ENCODE results near the gene PSMB2. TPM values are rescaled to one million over a fixed set of nuclear protein-coding genes. Genes with fewer than 3 reads are reported as not detected.

The PSMB2 gene
- total RNA-seq, 1 experiment from 2014 or later, result 86.0 TPM

DNA sequence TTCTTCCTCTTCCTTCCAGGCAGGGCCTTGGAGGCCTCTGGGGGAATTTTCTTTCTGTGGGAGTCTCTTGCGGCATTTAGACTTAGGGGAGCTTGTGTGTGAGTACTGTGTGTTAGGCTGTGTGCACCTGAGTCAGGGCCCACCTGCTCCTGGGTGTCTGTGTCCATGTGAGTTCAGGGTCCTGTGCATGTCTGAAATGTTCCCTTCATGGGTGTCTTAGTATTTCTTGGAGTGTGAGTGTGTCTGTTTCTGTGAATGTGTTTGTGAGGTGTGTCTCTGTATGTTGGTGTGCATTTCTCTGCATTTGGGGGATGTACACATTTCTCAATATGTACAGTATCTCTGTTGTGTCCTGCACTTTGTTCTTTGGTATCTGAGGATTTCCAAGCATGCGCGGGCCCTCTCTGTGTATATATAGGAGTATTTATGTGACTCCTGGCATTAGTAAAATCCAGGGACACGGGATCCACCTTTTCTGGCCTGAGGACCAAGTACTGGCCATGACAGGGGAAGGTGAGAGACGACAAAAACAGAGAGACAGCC, 65.8 kb downstream of the PSMB2 start:
- Mint-ChIP-seq H3K27ac (peak overlapping the region in 1 of 3 experiments; percentile 57; a peak in 1 of 7 replicates), H3K27me3 (ENCODE audit: low read depth) (peaks cover 94% of the 10 kb centered on the region), H3K4me3 (peak overlapping the region in 1 of 2 experiments; percentile 68; a peak in 3 of 5 replicates), H3K4me1 (peaks cover 31 to 37% of the 10 kb centered on the region in 2 experiments), H3K36me3 (ENCODE audit: insufficient read depth in 1 of 3, low read depth in 3 of 3) (no peaks in the 10 kb centered on the region), H3K9me3 (no peaks in the 10 kb centered on the region)
- peaks cover 72% of the 10 kb centered on the region for H3K27me3 ChIP-seq (ENCODE audit: insufficient read depth, low read length)
- no peak overlapping the region for H2BK5ac ChIP-seq (ENCODE audit: insufficient read length, low read length)
- no peak overlapping the region for H4K91ac ChIP-seq (ENCODE audit: insufficient read length, low read depth, low read length)
- no peak overlapping the region for H3K18ac ChIP-seq (ENCODE audit: insufficient read length, low read depth, low read length)
- no peaks in the 10 kb centered on the region for H4K20me1 ChIP-seq (ENCODE audit: control insufficient read depth, insufficient read depth, insufficient read length)
- no peak overlapping the region for H2BK120ac ChIP-seq (ENCODE audit: low read depth, low read length, poor library complexity, severe bottlenecking)
- no peak overlapping the region for H3K4ac ChIP-seq (ENCODE audit: low read depth, low read length)
- H3K56ac ChIP-seq (ENCODE audit: insufficient read length, low read depth, low read length), result no peak overlapping the region
- H3K9me3 ChIP-seq (ENCODE audit: control insufficient read depth, low read depth, low read length), result no peaks in the 10 kb centered on the region
- no peak overlapping the region for H3K14ac ChIP-seq (ENCODE audit: insufficient read depth, low read length)
- H2BK20ac ChIP-seq (ENCODE audit: low read depth, low read length, poor library complexity, severe bottlenecking), result no peak overlapping the region
- H2BK12ac ChIP-seq (ENCODE audit: insufficient read length, low read depth, low read length), result no peak overlapping the region
- DNase-seq, result no peak
- H4K8ac ChIP-seq (replicated peaks; ENCODE audit: insufficient read length, low read depth, low read length), result no peak overlapping the region
- no peaks in the 10 kb centered on the region for H3K79me2 ChIP-seq (ENCODE audit: insufficient read depth, low read length)
- WGBS (ENCODE audit: extremely low coverage, insufficient read length, low lambda C conversion rate), result no CpG with 5 or more reads among the region's 5 CpGs
- no peak overlapping the region for H3K9ac ChIP-seq (ENCODE audit: extremely low read depth, insufficient read length, low read length)
- H2AK5ac ChIP-seq (ENCODE audit: insufficient read length, low read length), result no peak overlapping the region
- H3K23ac ChIP-seq (ENCODE audit: insufficient read length, low read depth, low read length), result no peak overlapping the region
- H4K5ac ChIP-seq (ENCODE audit: insufficient read length, low read depth, low read length), result no peak overlapping the region
- no peak overlapping the region for H3K27ac ChIP-seq (ENCODE audit: insufficient read length, low read depth, low read length)
- H2AFZ ChIP-seq (ENCODE audit: low read length), result no peak overlapping the region
- H3K79me1 ChIP-seq (ENCODE audit: insufficient read depth, low read depth, low read length, poor library complexity, severe bottlenecking), result no peaks in the 10 kb centered on the region
- peaks cover 19% of the 10 kb centered on the region for H3K23me2 ChIP-seq (ENCODE audit: insufficient read length, low read depth, low read length, poor library complexity, severe bottlenecking)
- H3T11ph ChIP-seq (ENCODE audit: low read length), result no peak overlapping the region
- no peak overlapping the region for H3K4me2 ChIP-seq (ENCODE audit: insufficient read depth, insufficient read length, low read length)
- no peak overlapping the region for H2BK15ac ChIP-seq (ENCODE audit: low read depth, low read length)
- 0 out of 2 replicates have a peak, but pooled peaks cover 2% of the 10 kb centered on the region for H3K4me1 ChIP-seq (ENCODE audit: insufficient read depth, low read length)
- TF ChIP-seq, protein P1, sequence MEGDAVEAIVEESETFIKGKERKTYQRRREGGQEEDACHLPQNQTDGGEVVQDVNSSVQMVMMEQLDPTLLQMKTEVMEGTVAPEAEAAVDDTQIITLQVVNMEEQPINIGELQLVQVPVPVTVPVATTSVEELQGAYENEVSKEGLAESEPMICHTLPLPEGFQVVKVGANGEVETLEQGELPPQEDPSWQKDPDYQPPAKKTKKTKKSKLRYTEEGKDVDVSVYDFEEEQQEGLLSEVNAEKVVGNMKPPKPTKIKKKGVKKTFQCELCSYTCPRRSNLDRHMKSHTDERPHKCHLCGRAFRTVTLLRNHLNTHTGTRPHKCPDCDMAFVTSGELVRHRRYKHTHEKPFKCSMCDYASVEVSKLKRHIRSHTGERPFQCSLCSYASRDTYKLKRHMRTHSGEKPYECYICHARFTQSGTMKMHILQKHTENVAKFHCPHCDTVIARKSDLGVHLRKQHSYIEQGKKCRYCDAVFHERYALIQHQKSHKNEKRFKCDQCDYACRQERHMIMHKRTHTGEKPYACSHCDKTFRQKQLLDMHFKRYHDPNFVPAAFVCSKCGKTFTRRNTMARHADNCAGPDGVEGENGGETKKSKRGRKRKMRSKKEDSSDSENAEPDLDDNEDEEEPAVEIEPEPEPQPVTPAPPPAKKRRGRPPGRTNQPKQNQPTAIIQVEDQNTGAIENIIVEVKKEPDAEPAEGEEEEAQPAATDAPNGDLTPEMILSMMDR (conservative IDR thresholded peaks at IDR 0.05), result no peak

Data from H9 (cell line).